Measurements from ENCODE around the gene DDC.
"Not testable (repeated sequence)": the region's sequence is repeated elsewhere in the genome, so short reads cannot be mapped to it uniquely, and the experiment has no call there.

Gene DDC

DNA sequence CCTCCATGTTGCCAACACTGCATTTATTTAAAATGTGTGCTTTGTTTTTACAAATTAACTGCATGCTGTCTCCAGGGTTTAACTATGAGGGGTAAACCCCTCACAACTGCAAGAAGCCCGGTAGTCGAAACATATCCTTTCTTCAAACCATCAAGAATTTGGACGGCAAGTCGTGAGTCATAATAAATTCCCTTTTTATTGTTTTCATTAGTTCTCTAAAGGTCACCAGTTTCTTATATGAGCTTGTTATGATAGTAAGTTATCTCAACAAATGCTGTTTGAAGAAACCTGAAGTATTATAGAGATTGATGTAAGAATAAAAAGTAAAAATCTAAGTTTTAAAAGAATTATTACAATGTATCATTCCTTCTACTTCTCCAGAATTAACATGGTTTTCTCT is 102.8 kb downstream of the DDC start:
- no peak for TF ChIP-seq CTCF (IDR thresholded peaks at IDR 0.05; ENCODE audit: borderline replicate concordance, control extremely low read depth, extremely low read depth, insufficient read depth, missing control alignments)
- DNase-seq (ENCODE audit: low spot score) = no peak
- in situ Hi-C loops (cut with MboI; ENCODE audit: low sequenced_read_pairs, unreplicated experiment) = loop anchor here (25.0 kb wide), 2 partner anchors 200 to 700 kb away; no protein-coding TSS in a partner anchor

DNA sequence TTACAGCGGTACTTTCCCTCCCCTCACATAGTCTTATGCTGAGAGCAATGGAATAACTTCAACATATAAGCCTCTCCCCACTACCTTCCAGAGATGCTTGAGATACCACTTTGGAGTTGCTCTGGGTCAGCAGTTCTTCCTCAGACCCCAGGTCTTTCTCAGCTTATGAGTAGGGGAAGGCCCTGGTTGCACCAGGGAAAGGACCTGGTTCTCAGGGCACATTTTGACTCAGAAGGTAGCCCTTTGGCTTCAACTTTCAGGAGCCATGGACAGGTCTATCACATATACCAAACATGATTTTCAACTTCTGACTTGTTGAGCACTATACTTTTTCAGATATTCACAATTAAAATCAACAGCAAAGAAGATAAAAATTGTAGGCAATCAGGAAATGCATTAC is 103.5 kb downstream of the DDC start:
- no peak for DNase-seq (ENCODE audit: low spot score)
- no peak for TF ChIP-seq CTCF (IDR thresholded peaks at IDR 0.05; ENCODE audit: borderline replicate concordance, control extremely low read depth, extremely low read depth, insufficient read depth, missing control alignments)
- in situ Hi-C loops (cut with MboI; ENCODE audit: low sequenced_read_pairs, unreplicated experiment) = loop anchor here (25.0 kb wide), 2 partner anchors 201 to 701 kb away; no protein-coding TSS in a partner anchor

DNA sequence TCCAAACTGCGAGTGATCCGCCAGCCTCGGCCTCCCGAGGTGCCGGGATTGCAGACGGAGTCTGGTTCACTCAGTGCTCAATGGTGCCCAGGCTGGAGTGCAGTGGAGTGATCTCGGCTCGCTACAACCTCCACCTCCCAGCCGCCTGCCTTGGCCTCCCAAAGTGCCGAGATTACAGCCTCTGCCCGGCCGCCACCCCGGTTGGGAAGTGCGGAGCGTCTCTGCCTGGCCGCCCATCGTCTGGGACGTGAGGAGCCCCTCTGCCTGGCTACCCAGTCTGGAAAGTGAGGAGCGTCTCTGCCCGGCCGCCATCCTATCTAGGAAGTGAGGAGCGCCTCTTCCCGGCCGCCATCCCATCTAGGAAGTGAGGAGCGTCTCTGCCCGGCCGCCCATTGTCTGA is 106.0 kb downstream of the DDC start:
- in situ Hi-C loops (cut with MboI; ENCODE audit: low sequenced_read_pairs, unreplicated experiment) = loop anchor here (25.0 kb wide), 2 partner anchors 203 to 703 kb away; no protein-coding TSS in a partner anchor
- DNase-seq (ENCODE audit: low spot score) = not testable (repeated sequence)

- not testable (repeated sequence) for DNase-seq (ENCODE audit: low spot score)
- in situ Hi-C loops (cut with MboI; ENCODE audit: low sequenced_read_pairs, unreplicated experiment) = loop anchor here (25.0 kb wide), 2 partner anchors 204 to 704 kb away; no protein-coding TSS in a partner anchor
These were observed 106.6 kb downstream of the DDC start for GRCh38 chr7:50458651-50459050.

- TF ChIP-seq CTCF (IDR thresholded peaks at IDR 0.05; ENCODE audit: borderline replicate concordance, control extremely low read depth, extremely low read depth, insufficient read depth, missing control alignments) = no peak
- no peak for DNase-seq (ENCODE audit: low spot score)
- in situ Hi-C loops (cut with MboI; ENCODE audit: low sequenced_read_pairs, unreplicated experiment) = loop anchor here (25.0 kb wide), 2 partner anchors 206 to 706 kb away; no protein-coding TSS in a partner anchor
These were observed 108.7 kb downstream of the DDC start for GRCh38 chr7:50456371-50457123.

- no peak for DNase-seq (ENCODE audit: low spot score)
- TF ChIP-seq CTCF (IDR thresholded peaks at IDR 0.05; ENCODE audit: borderline replicate concordance, control extremely low read depth, extremely low read depth, insufficient read depth, missing control alignments) = no peak
- in situ Hi-C loops (cut with MboI; ENCODE audit: low sequenced_read_pairs, unreplicated experiment) = loop anchor here (25.0 kb wide), 2 partner anchors 207 to 707 kb away; no protein-coding TSS in a partner anchor
These were observed 109.5 kb downstream of the DDC start for GRCh38 chr7:50455658-50456057.

DNA sequence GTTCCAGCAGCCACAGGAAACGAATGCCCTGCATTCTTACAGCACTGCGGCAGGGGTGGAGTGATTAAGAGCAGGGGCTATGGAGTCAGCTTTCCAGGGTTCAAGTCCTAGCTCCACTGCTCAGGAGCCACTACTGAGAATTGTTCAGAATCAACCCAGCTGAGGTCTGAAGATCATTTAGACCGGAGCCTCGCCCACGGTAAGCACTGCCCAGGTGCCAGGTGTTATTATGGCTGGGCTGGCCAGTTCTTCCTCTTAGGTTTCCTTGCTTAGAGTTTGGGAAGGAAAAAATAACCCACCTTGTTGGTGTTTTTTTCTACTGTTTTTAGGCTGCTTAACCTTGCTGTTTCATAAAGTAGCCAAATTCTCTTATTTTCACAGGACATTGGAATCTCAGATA is 110.2 kb downstream of the DDC start:
- DNase-seq (ENCODE audit: low spot score) = no peak
- in situ Hi-C loops (cut with MboI; ENCODE audit: low sequenced_read_pairs, unreplicated experiment) = loop anchor here (25.0 kb wide), 2 partner anchors 207 to 707 kb away; no protein-coding TSS in a partner anchor
- TF ChIP-seq CTCF (IDR thresholded peaks at IDR 0.05; ENCODE audit: borderline replicate concordance, control extremely low read depth, extremely low read depth, insufficient read depth, missing control alignments) = no peak
